Measurements from ENCODE around the gene THOC2. TPM values are rescaled to one million over a fixed set of nuclear protein-coding genes. Genes with fewer than 3 reads are reported as not detected.

The THOC2 gene
- total and polyA plus RNA-seq, 2 of the 8 experiments (the other 6 are each of a cell fraction or from before 2014, with no cell fraction given), result 32.7 to 68.8 TPM

- TF ChIP-seq SIX5 (IDR thresholded peaks at IDR 0.05; ENCODE audit: low read depth, low read length) (no peak), CBX8 (IDR thresholded peaks at IDR 0.05; ENCODE audit: borderline replicate concordance, low read depth, low read length) (no peak), BCL11A (IDR thresholded peaks at IDR 0.05; ENCODE audit: low read depth in 2 of 2, low read length in 2 of 2) (no peak), ZNF274 (IDR thresholded peaks at IDR 0.05; ENCODE audit: borderline replicate concordance, extremely low read depth, low read length) (no peak)
These were observed 4.3 kb downstream of the THOC2 start (continued) for GRCh38 chrX:123728554-123728953.
